PFSK-1 (cell line): ENCODE measurements around the gene MYO5B.

Experiments
- FOXP2 ChIP-seq: optimal IDR thresholded peaks from 2 replicates; pipeline ENCODE3; 2011; ENCODE audit warnings: borderline replicate concordance, control low read depth, inconsistent platforms; ENCODE audit not compliant: insufficient read depth; ENCODE audit errors: extremely low read length, extremely low read depth
- POLR2AphosphoS5 ChIP-seq: IDR thresholded peaks from 2 replicates; pipeline ENCODE4 v1.6.1; 2012; ENCODE audit warnings: low read depth, mild to moderate bottlenecking, control low read depth, low read length, moderate library complexity
- SIN3A ChIP-seq: IDR thresholded peaks from 2 replicates; pipeline ENCODE4 v1.6.1; 2012; ENCODE audit warnings: mild to moderate bottlenecking, low read length, moderate library complexity, borderline replicate concordance; ENCODE audit not compliant: insufficient read depth
- TAF1 ChIP-seq: IDR thresholded peaks from 2 replicates; pipeline ENCODE4 v1.6.1; 2012; ENCODE audit warnings: low read length, control low read depth, borderline replicate concordance; ENCODE audit not compliant: insufficient read depth
- TF ChIP-seq, protein P1 (sequence below), 2 experiments: IDR thresholded peaks; 2 replicates each; pipeline versions ENCODE4 v1.6.1 to v1.8.0; 2011 to 2012; ENCODE audit warnings: low read depth in 2 of 2, low read length in 2 of 2, control low read depth in 1 of 2, inconsistent platforms in 1 of 2, mild to moderate bottlenecking in 1 of 2, moderate library complexity in 1 of 2; ENCODE audit not compliant: insufficient read depth in 1 of 2

Gene MYO5B

DNA sequence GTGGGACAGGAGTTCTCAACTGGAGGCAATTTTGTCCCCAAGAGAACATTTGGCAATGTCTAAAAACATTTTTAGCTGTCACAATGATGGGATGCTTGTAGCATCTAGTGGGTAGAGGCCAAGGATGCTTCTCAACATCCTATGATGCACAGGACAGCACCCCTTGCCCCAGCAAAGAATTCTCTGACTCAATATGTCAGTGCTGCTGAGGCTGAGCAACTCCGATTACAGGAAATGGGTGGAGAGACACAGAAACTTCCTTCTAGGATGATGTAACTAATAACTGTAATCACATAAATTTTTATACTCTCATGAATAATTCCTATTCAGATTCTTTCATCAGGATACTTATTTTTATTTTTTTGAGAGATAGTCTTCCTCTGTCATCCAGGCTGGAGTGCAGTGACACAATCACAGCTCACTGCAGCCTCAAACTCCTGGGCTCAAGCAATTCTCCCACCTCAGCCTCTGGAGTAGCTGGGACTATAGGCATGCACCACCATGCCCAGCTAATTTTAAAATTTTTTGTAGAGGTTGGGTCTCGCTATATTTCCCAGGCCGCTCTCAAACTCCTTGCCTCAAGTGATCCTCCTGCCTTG is 261.3 kb downstream of the MYO5B start:
- TF ChIP-seq, protein P1, sequence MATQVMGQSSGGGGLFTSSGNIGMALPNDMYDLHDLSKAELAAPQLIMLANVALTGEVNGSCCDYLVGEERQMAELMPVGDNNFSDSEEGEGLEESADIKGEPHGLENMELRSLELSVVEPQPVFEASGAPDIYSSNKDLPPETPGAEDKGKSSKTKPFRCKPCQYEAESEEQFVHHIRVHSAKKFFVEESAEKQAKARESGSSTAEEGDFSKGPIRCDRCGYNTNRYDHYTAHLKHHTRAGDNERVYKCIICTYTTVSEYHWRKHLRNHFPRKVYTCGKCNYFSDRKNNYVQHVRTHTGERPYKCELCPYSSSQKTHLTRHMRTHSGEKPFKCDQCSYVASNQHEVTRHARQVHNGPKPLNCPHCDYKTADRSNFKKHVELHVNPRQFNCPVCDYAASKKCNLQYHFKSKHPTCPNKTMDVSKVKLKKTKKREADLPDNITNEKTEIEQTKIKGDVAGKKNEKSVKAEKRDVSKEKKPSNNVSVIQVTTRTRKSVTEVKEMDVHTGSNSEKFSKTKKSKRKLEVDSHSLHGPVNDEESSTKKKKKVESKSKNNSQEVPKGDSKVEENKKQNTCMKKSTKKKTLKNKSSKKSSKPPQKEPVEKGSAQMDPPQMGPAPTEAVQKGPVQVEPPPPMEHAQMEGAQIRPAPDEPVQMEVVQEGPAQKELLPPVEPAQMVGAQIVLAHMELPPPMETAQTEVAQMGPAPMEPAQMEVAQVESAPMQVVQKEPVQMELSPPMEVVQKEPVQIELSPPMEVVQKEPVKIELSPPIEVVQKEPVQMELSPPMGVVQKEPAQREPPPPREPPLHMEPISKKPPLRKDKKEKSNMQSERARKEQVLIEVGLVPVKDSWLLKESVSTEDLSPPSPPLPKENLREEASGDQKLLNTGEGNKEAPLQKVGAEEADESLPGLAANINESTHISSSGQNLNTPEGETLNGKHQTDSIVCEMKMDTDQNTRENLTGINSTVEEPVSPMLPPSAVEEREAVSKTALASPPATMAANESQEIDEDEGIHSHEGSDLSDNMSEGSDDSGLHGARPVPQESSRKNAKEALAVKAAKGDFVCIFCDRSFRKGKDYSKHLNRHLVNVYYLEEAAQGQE (IDR thresholded peaks at IDR 0.05; ENCODE audit: insufficient read depth in 1 of 2, low read depth in 2 of 2, low read length in 2 of 2), result no peak
- TF ChIP-seq POLR2AphosphoS5 (no peak), SIN3A (no peak), FOXP2 (no peak)

DNA sequence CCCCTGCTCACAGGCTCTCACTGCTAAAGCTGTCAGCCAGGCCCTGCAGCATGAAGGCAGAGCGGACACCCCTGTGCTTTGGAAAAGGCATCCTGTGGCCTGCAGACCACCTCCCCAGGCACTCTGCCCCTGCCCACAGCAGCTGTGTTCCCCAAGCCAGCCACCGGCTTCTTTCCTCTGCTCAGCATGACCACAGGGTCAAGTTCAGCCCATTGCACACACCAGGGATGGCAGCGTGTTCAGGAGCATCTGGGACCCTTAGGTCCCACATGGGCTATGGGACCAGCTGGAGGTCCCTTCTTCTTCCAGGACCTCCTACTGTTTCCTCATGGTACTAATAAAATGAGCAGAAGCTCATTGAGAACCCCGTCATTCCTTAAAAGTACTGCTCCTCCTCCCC is 263.2 kb downstream of the MYO5B start:
- TF ChIP-seq, protein P1 (IDR thresholded peaks at IDR 0.05; ENCODE audit: insufficient read depth in 1 of 2, low read depth in 2 of 2, low read length in 2 of 2), result no peak
- no peak for TF ChIP-seq TAF1
- no peak for TF ChIP-seq POLR2AphosphoS5
- no peak for TF ChIP-seq FOXP2
- no peak for TF ChIP-seq SIN3A

DNA sequence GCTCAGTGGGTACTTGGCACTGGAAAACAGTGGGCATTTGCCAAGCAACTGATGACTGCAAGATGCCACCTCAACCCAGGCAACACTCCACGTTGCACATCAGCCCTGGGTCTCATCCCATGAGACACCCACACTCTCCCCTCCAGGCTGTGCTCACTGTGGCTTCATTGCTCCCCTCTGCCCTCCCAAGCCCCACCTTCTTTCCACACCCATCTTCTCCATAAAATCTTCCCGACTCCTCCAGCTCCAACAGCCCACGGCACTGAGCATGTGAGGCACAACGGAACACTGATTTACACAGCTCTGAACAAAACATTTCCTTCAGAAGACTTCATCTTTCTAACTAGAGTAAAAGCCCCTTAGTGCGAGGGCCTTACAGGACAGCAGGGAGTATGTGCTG is 263.8 kb downstream of the MYO5B start:
- TF ChIP-seq, protein P1 (IDR thresholded peaks at IDR 0.05; ENCODE audit: insufficient read depth in 1 of 2, low read depth in 2 of 2, low read length in 2 of 2), result no peak
- no peak for TF ChIP-seq TAF1

DNA sequence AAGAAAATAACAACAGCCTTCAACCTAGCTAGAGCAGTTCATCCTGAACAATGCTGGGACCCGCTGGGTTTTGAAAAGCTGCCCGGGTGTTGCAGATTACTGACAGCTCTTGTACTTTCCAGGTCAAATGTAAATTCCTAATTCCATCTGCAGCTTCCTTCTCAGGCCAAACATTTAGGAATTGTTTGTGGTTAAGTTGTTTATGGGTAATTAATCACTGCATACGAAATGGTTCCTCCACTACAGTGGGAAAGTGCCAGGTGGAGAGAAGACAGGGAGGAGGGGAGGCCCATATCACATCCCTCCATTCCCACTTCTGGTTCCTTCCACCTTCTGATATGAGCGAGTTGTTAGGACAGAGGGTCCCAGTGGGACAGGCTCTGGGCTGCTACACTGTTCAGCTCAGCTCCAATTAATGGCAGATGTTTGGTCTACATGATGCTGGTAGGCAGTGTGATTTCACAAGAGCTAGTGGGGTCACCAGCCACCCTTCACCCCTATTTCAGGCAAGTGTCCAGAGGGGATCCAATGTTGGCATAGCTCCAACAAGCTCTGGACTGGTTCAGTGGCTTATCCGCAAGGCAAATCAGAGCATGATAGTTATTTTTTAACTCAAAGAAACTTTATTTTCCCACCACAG is 268.7 kb downstream of the MYO5B start:
- TF ChIP-seq SIN3A (no peak), TAF1 (no peak), POLR2AphosphoS5 (no peak), FOXP2 (no peak)
- TF ChIP-seq, protein P1 (IDR thresholded peaks at IDR 0.05; ENCODE audit: insufficient read depth in 1 of 2, low read depth in 2 of 2, low read length in 2 of 2), result no peak
